Neural cell (in vitro differentiated cells): ENCODE measurements around the gene S100P.

Source experiments
- EZH2 ChIP-seq: fragments of 200-600, 300-800 bp; shearing (Covaris generic), sonication (generic); IDR thresholded peaks from 2 replicates; pipeline ENCODE4 v1.6.1; 2014; ENCODE audit warnings: antibody characterized with exemption, low read length, borderline replicate concordance, mild to moderate bottlenecking; ENCODE audit not compliant: insufficient read depth, poor library complexity, severe bottlenecking
- POLR2AphosphoS5 ChIP-seq: IDR thresholded peaks from 2 replicates; pipeline ENCODE4 v1.6.1; 2012
- TAF1 ChIP-seq: IDR thresholded peaks from 2 replicates; pipeline ENCODE4 v1.6.1; 2012; ENCODE audit warnings: low read depth
- TF ChIP-seq, protein P1 (sequence below): fragments of 450-650 bp; IDR thresholded peaks from 2 replicates; pipeline ENCODE4 v1.5.1; 2014; ENCODE audit warnings: antibody characterized with exemption, mild to moderate bottlenecking, moderate library complexity; ENCODE audit not compliant: poor library complexity, severe bottlenecking

GRCh38 chr4:6727943-6728250, 34.2 kb downstream of the S100P start:
- TF ChIP-seq, protein P1, sequence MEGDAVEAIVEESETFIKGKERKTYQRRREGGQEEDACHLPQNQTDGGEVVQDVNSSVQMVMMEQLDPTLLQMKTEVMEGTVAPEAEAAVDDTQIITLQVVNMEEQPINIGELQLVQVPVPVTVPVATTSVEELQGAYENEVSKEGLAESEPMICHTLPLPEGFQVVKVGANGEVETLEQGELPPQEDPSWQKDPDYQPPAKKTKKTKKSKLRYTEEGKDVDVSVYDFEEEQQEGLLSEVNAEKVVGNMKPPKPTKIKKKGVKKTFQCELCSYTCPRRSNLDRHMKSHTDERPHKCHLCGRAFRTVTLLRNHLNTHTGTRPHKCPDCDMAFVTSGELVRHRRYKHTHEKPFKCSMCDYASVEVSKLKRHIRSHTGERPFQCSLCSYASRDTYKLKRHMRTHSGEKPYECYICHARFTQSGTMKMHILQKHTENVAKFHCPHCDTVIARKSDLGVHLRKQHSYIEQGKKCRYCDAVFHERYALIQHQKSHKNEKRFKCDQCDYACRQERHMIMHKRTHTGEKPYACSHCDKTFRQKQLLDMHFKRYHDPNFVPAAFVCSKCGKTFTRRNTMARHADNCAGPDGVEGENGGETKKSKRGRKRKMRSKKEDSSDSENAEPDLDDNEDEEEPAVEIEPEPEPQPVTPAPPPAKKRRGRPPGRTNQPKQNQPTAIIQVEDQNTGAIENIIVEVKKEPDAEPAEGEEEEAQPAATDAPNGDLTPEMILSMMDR, result no peak
- TF ChIP-seq EZH2 (no peak), POLR2AphosphoS5 (no peak), TAF1 (no peak)
